A549 (cell line): ENCODE measurements around the gene KNCN.

Experiments
- BCL3 ChIP-seq: fragments of >200 bp; sonication (Bioruptor Twin); formaldehyde crosslinking; IDR thresholded peaks from 3 replicates; pipeline ENCODE4 v1.6.1; 2016
- CEBPB ChIP-seq, 2 experiments: fragments of >200 bp in 1 of 2; sonication (Bioruptor Twin) in 1 of 2; formaldehyde crosslinking in 1 of 2; IDR thresholded peaks; 2 replicates each; pipeline ENCODE4 v1.6.1; 2012 to 2016
- CTCF ChIP-seq: fragments of >200 bp; sonication (Bioruptor Twin); formaldehyde crosslinking; IDR thresholded peaks from 3 replicates; pipeline ENCODE4 v1.5.1; 2016
- EHMT2 ChIP-seq: fragments of 200-600 bp; sonication (generic); IDR thresholded peaks from 2 replicates; pipeline ENCODE4 v1.6.1; 2016; ENCODE audit warnings: antibody characterized with exemption, low read depth, mild to moderate bottlenecking, moderate library complexity
- EP300 ChIP-seq, 2 experiments: fragments of >200 bp; sonication (Bioruptor Twin); formaldehyde crosslinking; IDR thresholded peaks; 2 replicates in 1 of 2; 3 replicates in 1 of 2; pipeline ENCODE4 v1.6.1; 2016 to 2017
- MYC ChIP-seq: IDR thresholded peaks from 2 replicates; pipeline ENCODE4 v1.6.1; 2012; ENCODE audit warnings: mild to moderate bottlenecking, inconsistent platforms, low read length, improper control_type of control experiment, borderline replicate concordance
- POLR2A ChIP-seq: IDR thresholded peaks from 2 replicates; pipeline ENCODE4 v1.6.1; 2012; ENCODE audit warnings: mild to moderate bottlenecking, low read length
- RAD21 ChIP-seq, 2 experiments: fragments of >200 bp in 1 of 2; sonication (Bioruptor Twin) in 1 of 2; formaldehyde crosslinking in 1 of 2; IDR thresholded peaks in 1 of 2; conservative IDR thresholded peaks in 1 of 2; 2 replicates in 1 of 2; 3 replicates in 1 of 2; pipeline ENCODE4 v1.6.1; 2012 to 2018; ENCODE audit warnings: inconsistent platforms in 1 of 2
- REST ChIP-seq: fragments of 200-600 bp; sonication (generic); IDR thresholded peaks from 2 replicates; pipeline ENCODE4 v1.6.1; 2016; ENCODE audit warnings: antibody characterized with exemption, mild to moderate bottlenecking, moderate library complexity
- RFX5 ChIP-seq: fragments of 450-650 bp; IDR thresholded peaks from 2 replicates; pipeline ENCODE4 v1.7.1; 2014; ENCODE audit warnings: antibody characterized with exemption, mild to moderate bottlenecking, moderate library complexity
- SMC3 ChIP-seq: fragments of >200 bp; sonication (Bioruptor Twin); formaldehyde crosslinking; IDR thresholded peaks from 3 replicates; pipeline ENCODE4 v1.6.1; 2018; ENCODE audit warnings: inconsistent platforms
- SREBF2 ChIP-seq: fragments of 450-650 bp; IDR thresholded peaks from 2 replicates; pipeline ENCODE4 v1.6.1; 2014; ENCODE audit warnings: mild to moderate bottlenecking, moderate library complexity

GRCh38 chr1:46530791-46531409 is 20.5 kb downstream of the KNCN start:
- TF ChIP-seq EHMT2 = no peak
- no peak for TF ChIP-seq CTCF
- TF ChIP-seq POLR2A = no peak
- no peak for TF ChIP-seq CEBPB (IDR thresholded peaks at IDR 0.05)
- no peak for TF ChIP-seq RAD21 (conservative IDR thresholded peaks at IDR 0.05 in 1 of 2, IDR thresholded peaks at IDR 0.05 in 1 of 2)
- no peak for TF ChIP-seq BCL3
- no peak for TF ChIP-seq MYC
- no peak for TF ChIP-seq REST
- TF ChIP-seq SREBF2 = no peak
- no peak for TF ChIP-seq RFX5
- no peak for TF ChIP-seq SMC3
- TF ChIP-seq EP300 (IDR thresholded peaks at IDR 0.05) = no peak
